Endothelial cell of umbilical vein (primary cell): ENCODE measurements around the gene CNTFR. TPM values are rescaled to one million over a fixed set of nuclear protein-coding genes. Genes with fewer than 3 reads are reported as not detected.

Experiments used
- BruUV-seq: library from RNA; stranded (reverse); fragments of 400-500 nt; replicated peaks from 2 replicates; lab custom pipeline; 2021; lab: Mats Ljungman, UMichigan
- CTCF ChIA-PET: fragments of 300-600, 350-600 bp; sonication (Branson Sonifier 250); formaldehyde crosslinking; loops from one replicate; lab custom pipeline; 2021; ENCODE audit warnings: antibody characterized with exemption, inconsistent platforms; lab: Charles Lee
- POLR2A ChIA-PET: fragments of 300-600, 350-600 bp; sonication (Branson Sonifier 250); formaldehyde crosslinking; loops from one replicate; lab custom pipeline; 2021; ENCODE audit warnings: antibody characterized with exemption, inconsistent platforms; lab: Charles Lee
- DNase-seq: peaks from one replicate; pipeline ENCODE4 v3.0.0-alpha.2; 2011; ENCODE audit warnings: low read depth, low spot score
- FAIRE-seq: peaks from 2 replicates; lab custom pipeline; 2011; peaks lifted over from hg19 to GRCh38; lab: Jason Lieb, UNC
- H2AFZ ChIP-seq: 2 replicates; pipeline ENCODE4 v1.6.0; 2012; ENCODE audit warnings: low read depth, low read length, control low read depth, inconsistent platforms
- H3K27ac ChIP-seq: 2 replicates; pipeline ENCODE4 v1.5.1; 2011; ENCODE audit warnings: low read depth, mild to moderate bottlenecking, control low read depth, low read length, moderate library complexity; ENCODE audit not compliant: insufficient read depth
- H3K27me3 ChIP-seq, 2 experiments: 2 replicates each; pipeline versions ENCODE4 v1.6.0 to v1.6.1; 2011; ENCODE audit warnings: low read length in 2 of 2, mixed read lengths in 1 of 2; ENCODE audit not compliant: control insufficient read depth in 2 of 2, insufficient read depth in 2 of 2
- H3K36me3 ChIP-seq, 2 experiments: 2 replicates in 1 of 2; 3 replicates in 1 of 2; pipeline ENCODE4 v1.5.1; 2011; ENCODE audit warnings: low read length in 2 of 2, mild to moderate bottlenecking in 1 of 2, moderate library complexity in 1 of 2; ENCODE audit not compliant: control insufficient read depth in 2 of 2, insufficient read depth in 2 of 2; ENCODE audit errors: extremely low read depth in 1 of 2
- H3K4me1 ChIP-seq: 3 replicates; pipeline ENCODE4 v1.5.1; 2011; ENCODE audit warnings: mild to moderate bottlenecking, low read length; ENCODE audit not compliant: control insufficient read depth, insufficient read depth; ENCODE audit errors: extremely low read depth
- H3K4me2 ChIP-seq: 2 replicates; pipeline ENCODE4 v1.6.1; 2011; ENCODE audit warnings: low read length, control low read depth, mixed read lengths; ENCODE audit not compliant: insufficient read depth
- H3K4me3 ChIP-seq, 3 experiments: fragments of 200-600 bp in 1 of 3; sonication (generic), shearing (Covaris generic) in 1 of 3; replicated peaks in 1 of 3; 2 replicates each; pipeline ENCODE4 v1.5.1; 2011 to 2016; ENCODE audit warnings: control low read depth in 3 of 3, low read length in 3 of 3, mild to moderate bottlenecking in 2 of 3, inconsistent platforms in 1 of 3, low read depth in 1 of 3, moderate library complexity in 1 of 3; ENCODE audit not compliant: insufficient read depth in 1 of 3
- H3K79me2 ChIP-seq: 2 replicates; pipeline ENCODE4 v1.6.0; 2012; ENCODE audit warnings: low read length, inconsistent platforms; ENCODE audit not compliant: control insufficient read depth, insufficient read depth
- H3K9ac ChIP-seq: replicated peaks from 2 replicates; pipeline ENCODE3; 2011; ENCODE audit warnings: low read length, control low read depth; ENCODE audit not compliant: insufficient read depth; ENCODE audit errors: extremely low read depth
- H3K9me1 ChIP-seq: replicated peaks from 3 replicates; pipeline ENCODE4 v1.6.0; 2011; ENCODE audit warnings: mild to moderate bottlenecking, low read length; ENCODE audit not compliant: control insufficient read depth, insufficient read depth; ENCODE audit errors: extremely low read depth
- H3K9me3 ChIP-seq: replicated peaks from 2 replicates; pipeline ENCODE4 v1.5.1; 2012; ENCODE audit warnings: low read length, inconsistent platforms; ENCODE audit not compliant: control insufficient read depth, insufficient read depth
- H4K20me1 ChIP-seq: replicated peaks from 2 replicates; pipeline ENCODE3; 2011; ENCODE audit warnings: mild to moderate bottlenecking, low read length; ENCODE audit not compliant: control insufficient read depth, insufficient read depth; ENCODE audit errors: extremely low read depth
- EZH2 ChIP-seq: IDR thresholded peaks from 2 replicates; pipeline ENCODE4 v1.6.1; 2012; ENCODE audit warnings: borderline replicate concordance, low read depth, mild to moderate bottlenecking, moderate library complexity, low read length, inconsistent platforms; ENCODE audit not compliant: severe bottlenecking
- FOS ChIP-seq: IDR thresholded peaks from 2 replicates; pipeline ENCODE4 v1.6.1; 2011; ENCODE audit warnings: mild to moderate bottlenecking, low read length, moderate library complexity, borderline replicate concordance; ENCODE audit not compliant: insufficient read depth
- POLR2AphosphoS5 ChIP-seq: IDR thresholded peaks from 2 replicates; pipeline ENCODE4 v1.6.1; 2012; ENCODE audit warnings: low read depth, mild to moderate bottlenecking, control low read depth, low read length, moderate library complexity; ENCODE audit not compliant: insufficient read depth
- dilution Hi-C: fragments of 300-500 bp; cut with MboI; formaldehyde crosslinking; loops from one replicate; pipeline ENCODE4 v1.15.0; 2019; ENCODE audit warnings: low sequenced_read_pairs; ENCODE audit not compliant: extremely low pct_ligation_motif_present
- intact Hi-C: fragments of 100-400 bp; cut with micrococcal nuclease; formaldehyde crosslinking; loops from one replicate; pipeline ENCODE4 v1.10.0; 2022
- polyA plus RNA-seq, 4 experiments: library from polyadenylated mRNA; depleted of rRNA in 3 of 4; stranded (reverse) in 3 of 4; unstranded in 1 of 4; fragments of >200 nt; gene quantifications; 2 replicates each; pipeline versions ENCODE4 v1.2.1 to v1.2.3, GENCODE V29; 2011 to 2012; ENCODE audit warnings: missing spikeins in 1 of 4
- total RNA-seq: library from RNA; stranded (reverse); gene quantifications from 2 replicates; pipeline ENCODE4 v1.2.3, GENCODE V29; 2021

CNTFR gene
- total and polyA plus RNA-seq, 2 donors (not counting 3 experiments of a cell fraction or from before 2014, with no cell fraction given): not detected

- Histone ChIP-seq H3K4me1 (peaks cover 12% of the 10 kb centered on the region), H4K20me1 (no peaks in the 10 kb centered on the region), H3K27ac (no peak overlapping the region), H3K79me2 (no peaks in the 10 kb centered on the region), H2AFZ (no peak overlapping the region), H3K9me1 (no peaks in the 10 kb centered on the region), H3K4me3 (no peak overlapping the region), H3K36me3 (no peaks in the 10 kb centered on the region), H3K9me3 (no peaks in the 10 kb centered on the region), H3K4me2 (no peak overlapping the region), H3K27me3 (peaks cover 56 to 66% of the 10 kb centered on the region in 2 experiments), H3K9ac (no peak overlapping the region)
- intact Hi-C loops (no loop called here), dilution Hi-C loops (no loop called here)
- no peak for TF ChIP-seq FOS
- peak; percentile 99 for TF ChIP-seq EZH2
- CTCF ChIA-PET: interaction anchor here (1.5 to 1.9 kb wide), 2 partner anchors 9 to 21 kb away, joined by 4 to 14 read pairs; no protein-coding TSS in a partner anchor
- BruUV-seq: no TSS peak
- POLR2A ChIA-PET: no interaction called here
- DNase-seq (no peak), FAIRE-seq (no peak)
Observed at GRCh38 chr9:34624475-34625185, 35.1 kb upstream of the CNTFR start.

- dilution Hi-C loops (no loop called here), intact Hi-C loops (no loop called here)
- H3K4me3 ChIP-seq: no peak overlapping the region
- H3K27ac ChIP-seq: no peak overlapping the region
- H4K20me1 ChIP-seq: no peaks in the 10 kb centered on the region
- H3K9me3 ChIP-seq: no peaks in the 10 kb centered on the region
- no peak overlapping the region for H2AFZ ChIP-seq
- ChIA-PET POLR2A (no interaction called here), CTCF (interaction anchor here (0.7 to 5.0 kb wide), 4 partner anchors 10 to 79 kb away, joined by 3 to 41 read pairs (median 4); partner anchors contain the start of gene RPP25L)
- no peak overlapping the region for H3K4me2 ChIP-seq
- FAIRE-seq: no peak
- H3K4me1 ChIP-seq: peaks cover 13% of the 10 kb centered on the region
- no TSS peak for BruUV-seq
- H3K79me2 ChIP-seq: no peaks in the 10 kb centered on the region
- no peak for DNase-seq
- H3K36me3 ChIP-seq: no peaks in the 10 kb centered on the region
- no peak overlapping the region for H3K9ac ChIP-seq
- H3K9me1 ChIP-seq: no peaks in the 10 kb centered on the region
- TF ChIP-seq POLR2AphosphoS5 (no peak), EZH2 (peak; percentile 81)
- peaks cover 50 to 56% of the 10 kb centered on the region in 2 experiments for H3K27me3 ChIP-seq
Observed at GRCh38 chr9:34623374-34624235, 34.1 kb upstream of the CNTFR start.
